ENCODE data around the gene ALG12.

ALG12 gene

GRCh38 chr22:49929211-49929979 lies 11.2 kb upstream of the ALG12 start:
- peak; percentile 83 for DNase-seq

GRCh38 chr22:49928555-49929210 lies 10.4 kb upstream of the ALG12 start:
- no peak for DNase-seq

- DNase-seq: no peak
Observed at GRCh38 chr22:49928185-49928495, 9.9 kb upstream of the ALG12 start.

GRCh38 chr22:49927483-49928184 lies 9.4 kb upstream of the ALG12 start:
- no peak for DNase-seq

- no peak for DNase-seq
Observed at GRCh38 chr22:49926916-49927315, 8.7 kb upstream of the ALG12 start.

- DNase-seq: peak; percentile 59
Observed at GRCh38 chr22:49925525-49926128, 7.4 kb upstream of the ALG12 start.

- no peak for DNase-seq
Observed at GRCh38 chr22:49924113-49924833, 6.0 kb upstream of the ALG12 start.

GRCh38 chr22:49923445-49923844 lies 5.2 kb upstream of the ALG12 start:
- DNase-seq: no peak

- DNase-seq: no peak
Observed at GRCh38 chr22:49922926-49923325, 4.7 kb upstream of the ALG12 start.

- no peak for DNase-seq
Observed at GRCh38 chr22:49922484-49922883, 4.2 kb upstream of the ALG12 start.

GRCh38 chr22:49921508-49922278 lies 3.5 kb upstream of the ALG12 start:
- no peak for DNase-seq

- no peak for DNase-seq
Observed at GRCh38 chr22:49920859-49921258, 2.6 kb upstream of the ALG12 start.

- no peak for DNase-seq
Observed at GRCh38 chr22:49918911-49919881, 958 bp upstream of the ALG12 start.

- DNase-seq: no peak
Observed at GRCh38 chr22:49916831-49917230, 1.4 kb downstream of the ALG12 start.

GRCh38 chr22:49915610-49916009 lies 2.6 kb downstream of the ALG12 start:
- no peak for DNase-seq

- DNase-seq: no peak
Observed at GRCh38 chr22:49914256-49914655, 4.0 kb downstream of the ALG12 start.

- DNase-seq: no peak
Observed at GRCh38 chr22:49913446-49913845, 4.8 kb downstream of the ALG12 start.

- DNase-seq: no peak
Observed at GRCh38 chr22:49913026-49913425, 5.2 kb downstream of the ALG12 start.

- no peak for DNase-seq
Observed at GRCh38 chr22:49911881-49912625, 6.2 kb downstream of the ALG12 start.
